T1000 (cell line): ENCODE measurements around the gene PCDHB1.
A peak's percentile ranks its signal among the peaks of the same experiment; 100 is the strongest.
"Not testable (repeated sequence)": the region's sequence is repeated elsewhere in the genome, so short reads cannot be mapped to it uniquely, and the experiment has no call there.

Experiments used
- DNase-seq: peaks from one replicate; lab custom pipeline; 2025; ENCODE audit warnings: mixed read lengths; lab: John Stamatoyannopoulos, UW

The PCDHB1 gene

DNA sequence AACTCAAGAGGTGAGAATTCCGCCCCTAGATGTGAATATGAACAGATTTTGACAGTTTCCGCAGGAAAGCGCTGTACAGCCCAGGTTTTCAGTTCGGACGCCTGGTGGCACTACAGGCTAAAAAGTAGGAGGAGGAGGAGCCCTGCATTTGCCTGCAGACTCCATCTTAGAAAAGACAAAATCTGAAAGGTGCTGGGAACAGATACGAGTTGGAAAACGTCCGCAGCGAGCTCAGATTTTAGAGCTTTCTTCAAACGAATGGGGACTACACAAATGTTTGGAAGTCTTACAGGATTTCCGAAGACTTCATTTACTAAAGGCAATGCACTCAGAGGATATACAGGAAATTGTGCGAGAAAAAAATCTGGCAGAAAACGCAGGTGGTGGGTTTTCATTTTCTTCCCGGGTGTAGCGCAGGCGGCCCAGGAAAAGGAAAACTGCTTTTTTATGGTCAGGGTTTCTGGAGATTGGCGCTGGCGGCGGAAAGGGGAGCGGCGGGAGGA, 33.4 kb downstream of the PCDHB1 start:
- DNase-seq, result peak; percentile 44

DNA sequence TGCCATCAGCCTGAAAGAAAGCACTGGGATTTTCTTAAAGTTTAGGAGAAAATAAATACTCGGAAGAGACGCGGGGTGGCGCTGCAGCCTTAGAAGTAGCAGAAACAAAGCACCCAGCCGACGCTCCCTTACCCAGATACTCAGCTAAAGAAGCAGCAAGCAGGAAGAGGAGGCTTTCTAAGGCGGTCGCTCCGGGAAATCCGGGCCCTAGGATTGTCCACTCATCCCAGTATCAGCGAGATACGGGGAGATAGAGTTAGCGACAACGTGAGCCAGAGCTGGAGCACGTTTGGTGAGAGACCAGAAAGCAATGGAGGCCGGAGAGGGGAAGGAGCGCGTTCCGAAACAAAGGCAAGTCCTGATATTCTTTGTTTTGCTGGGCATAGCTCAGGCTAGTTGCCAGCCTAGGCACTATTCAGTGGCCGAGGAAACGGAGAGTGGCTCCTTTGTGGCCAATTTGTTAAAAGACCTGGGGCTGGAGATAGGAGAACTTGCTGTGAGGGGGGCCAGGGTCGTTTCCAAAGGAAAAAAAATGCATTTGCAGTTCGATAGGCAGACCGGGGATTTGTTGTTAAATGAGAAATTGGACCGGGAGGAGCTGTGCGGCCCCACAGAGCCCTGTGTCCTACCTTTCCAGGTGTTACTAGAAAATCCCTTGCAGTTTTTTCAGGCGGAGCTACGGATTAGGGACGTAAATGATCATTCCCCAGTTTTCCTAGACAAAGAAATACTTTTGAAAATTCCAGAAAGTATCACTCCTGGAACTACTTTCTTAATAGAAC, 43.5 kb downstream of the PCDHB1 start, which contains the start of gene PCDHB2:
PCDHB2 (plus strand) TSS at position 135 of the 782 bp plus-strand sequence; CDS start at position 311, 176 bp downstream.
- peak; percentile 60 for DNase-seq

DNA sequence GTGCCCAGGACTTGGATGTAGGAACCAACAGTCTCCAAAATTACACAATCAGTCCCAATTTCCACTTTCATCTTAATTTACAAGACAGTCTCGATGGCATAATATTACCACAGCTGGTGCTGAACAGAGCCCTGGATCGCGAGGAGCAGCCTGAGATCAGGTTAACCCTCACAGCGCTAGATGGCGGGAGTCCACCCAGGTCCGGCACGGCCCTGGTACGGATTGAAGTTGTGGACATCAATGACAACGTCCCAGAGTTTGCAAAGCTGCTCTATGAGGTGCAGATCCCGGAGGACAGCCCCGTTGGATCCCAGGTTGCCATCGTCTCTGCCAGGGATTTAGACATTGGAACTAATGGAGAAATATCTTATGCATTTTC, 44.1 kb downstream of the PCDHB1 start:
- DNase-seq, result no peak

DNA sequence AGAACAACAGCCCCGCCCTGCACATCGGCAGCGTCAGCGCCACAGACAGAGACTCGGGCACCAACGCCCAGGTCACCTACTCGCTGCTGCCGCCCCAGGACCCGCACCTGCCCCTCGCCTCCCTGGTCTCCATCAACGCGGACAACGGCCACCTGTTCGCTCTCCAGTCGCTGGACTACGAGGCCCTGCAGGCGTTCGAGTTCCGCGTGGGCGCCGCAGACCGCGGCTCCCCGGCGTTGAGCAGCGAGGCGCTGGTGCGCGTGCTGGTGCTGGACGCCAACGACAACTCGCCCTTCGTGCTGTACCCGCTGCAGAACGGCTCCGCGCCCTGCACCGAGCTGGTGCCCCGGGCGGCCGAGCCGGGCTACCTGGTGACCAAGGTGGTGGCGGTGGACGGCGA, 45.0 kb downstream of the PCDHB1 start:
- DNase-seq, result not testable (repeated sequence)

DNA sequence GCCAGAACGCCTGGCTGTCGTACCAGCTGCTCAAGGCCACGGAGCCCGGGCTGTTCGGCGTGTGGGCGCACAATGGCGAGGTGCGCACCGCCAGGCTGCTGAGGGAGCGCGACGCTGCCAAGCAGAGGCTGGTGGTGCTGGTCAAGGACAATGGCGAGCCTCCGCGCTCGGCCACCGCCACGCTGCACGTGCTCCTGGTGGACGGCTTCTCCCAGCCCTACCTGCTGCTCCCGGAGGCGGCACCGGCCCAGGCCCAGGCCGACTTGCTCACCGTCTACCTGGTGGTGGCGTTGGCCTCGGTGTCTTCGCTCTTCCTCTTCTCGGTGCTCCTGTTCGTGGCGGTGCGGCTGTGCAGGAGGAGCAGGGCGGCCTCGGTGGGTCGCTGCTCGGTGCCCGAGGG, 45.4 kb downstream of the PCDHB1 start:
- not testable (repeated sequence) for DNase-seq

DNA sequence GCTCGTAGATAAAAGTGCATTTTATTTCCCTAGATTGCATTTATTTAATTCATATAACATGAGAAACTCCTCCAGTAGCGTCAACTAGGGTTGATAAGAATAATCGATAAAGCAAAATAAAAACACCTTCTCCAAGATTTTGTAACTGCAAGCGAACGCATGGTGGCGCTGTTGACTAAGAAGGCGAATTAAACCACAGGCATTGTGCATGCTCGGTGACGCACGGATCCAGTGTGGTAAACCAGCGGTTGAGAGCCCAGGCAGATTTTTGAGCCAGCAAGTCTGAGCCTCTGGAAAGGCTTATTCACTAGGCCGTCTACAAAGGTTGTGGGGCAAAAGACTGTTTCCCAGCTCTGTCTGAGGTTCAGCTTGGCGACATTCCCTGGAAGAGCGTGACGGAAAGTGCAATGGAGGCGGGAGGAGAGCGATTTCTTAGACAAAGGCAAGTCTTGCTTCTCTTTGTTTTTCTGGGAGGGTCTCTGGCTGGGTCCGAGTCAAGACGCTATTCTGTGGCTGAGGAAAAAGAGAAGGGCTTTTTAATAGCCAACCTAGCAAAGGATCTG, 49.1 kb downstream of the PCDHB1 start, which contains the start of gene PCDHB3:
PCDHB3 (plus strand) TSS at position 231 of the 563 bp plus-strand sequence; CDS start at position 408, 177 bp downstream.
- DNase-seq, result no peak

DNA sequence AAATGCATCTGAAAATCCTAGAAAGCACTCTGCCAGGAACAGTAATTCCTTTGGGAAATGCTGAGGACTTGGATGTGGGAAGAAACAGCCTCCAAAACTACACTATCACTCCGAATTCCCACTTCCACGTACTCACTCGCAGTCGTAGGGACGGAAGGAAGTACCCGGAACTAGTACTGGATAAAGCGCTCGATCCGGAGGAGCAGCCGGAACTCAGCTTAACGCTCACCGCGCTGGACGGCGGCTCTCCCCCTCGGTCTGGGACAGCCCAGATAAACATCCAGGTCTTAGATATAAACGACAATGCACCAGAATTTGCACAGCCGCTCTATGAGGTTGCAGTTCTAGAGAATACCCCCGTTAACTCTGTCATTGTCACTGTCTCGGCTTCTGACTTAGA, 49.9 kb downstream of the PCDHB1 start:
- DNase-seq, result no peak

DNA sequence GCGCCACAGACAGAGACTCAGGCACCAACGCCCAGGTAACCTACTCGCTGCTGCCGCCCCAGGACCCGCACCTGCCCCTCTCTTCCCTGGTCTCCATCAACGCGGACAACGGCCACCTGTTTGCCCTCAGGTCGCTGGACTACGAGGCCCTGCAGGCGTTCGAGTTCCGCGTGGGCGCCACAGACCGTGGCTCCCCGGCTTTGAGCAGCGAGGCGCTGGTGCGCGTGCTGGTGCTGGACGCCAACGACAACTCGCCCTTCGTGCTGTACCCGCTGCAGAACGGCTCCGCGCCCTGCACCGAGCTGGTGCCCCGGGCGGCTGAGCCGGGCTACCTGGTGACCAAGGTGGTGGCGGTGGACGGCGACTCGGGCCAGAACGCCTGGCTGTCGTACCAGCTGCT, 50.9 kb downstream of the PCDHB1 start:
- not testable (repeated sequence) for DNase-seq

DNA sequence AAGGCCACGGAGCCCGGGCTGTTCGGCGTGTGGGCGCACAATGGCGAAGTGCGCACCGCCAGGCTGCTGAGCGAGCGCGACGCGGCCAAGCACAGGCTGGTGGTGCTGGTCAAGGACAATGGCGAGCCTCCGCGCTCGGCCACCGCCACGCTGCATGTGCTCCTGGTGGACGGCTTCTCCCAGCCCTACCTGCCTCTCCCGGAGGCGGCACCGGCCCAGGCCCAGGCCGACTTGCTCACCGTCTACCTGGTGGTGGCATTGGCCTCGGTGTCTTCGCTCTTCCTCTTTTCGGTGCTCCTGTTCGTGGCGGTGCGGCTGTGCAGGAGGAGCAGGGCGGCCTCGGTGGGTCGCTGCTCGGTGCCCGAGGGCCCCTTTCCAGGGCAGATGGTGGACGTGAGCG, 51.3 kb downstream of the PCDHB1 start:
- not testable (repeated sequence) for DNase-seq

DNA sequence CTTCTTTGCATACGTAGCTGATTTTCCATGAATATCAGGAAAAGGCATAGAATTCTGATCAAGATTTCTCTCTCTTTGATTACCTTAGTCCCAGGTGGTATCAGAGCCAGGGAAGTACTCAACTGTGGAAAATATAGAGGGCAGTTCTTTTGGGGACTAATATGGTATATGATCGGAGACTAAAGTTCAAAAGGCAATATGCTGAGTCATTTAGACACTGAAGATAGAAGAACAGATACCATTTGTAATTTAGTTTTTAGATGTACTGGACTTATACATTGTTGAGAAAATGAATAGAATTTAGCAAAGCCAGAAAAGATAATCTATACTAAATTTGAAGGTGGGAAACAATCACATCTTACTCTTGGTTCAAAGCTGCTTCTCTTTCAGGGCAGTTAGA, 54.2 kb downstream of the PCDHB1 start:
- DNase-seq, result no peak
